ENCODE data around the gene NPAS3.

Gene NPAS3

DNA sequence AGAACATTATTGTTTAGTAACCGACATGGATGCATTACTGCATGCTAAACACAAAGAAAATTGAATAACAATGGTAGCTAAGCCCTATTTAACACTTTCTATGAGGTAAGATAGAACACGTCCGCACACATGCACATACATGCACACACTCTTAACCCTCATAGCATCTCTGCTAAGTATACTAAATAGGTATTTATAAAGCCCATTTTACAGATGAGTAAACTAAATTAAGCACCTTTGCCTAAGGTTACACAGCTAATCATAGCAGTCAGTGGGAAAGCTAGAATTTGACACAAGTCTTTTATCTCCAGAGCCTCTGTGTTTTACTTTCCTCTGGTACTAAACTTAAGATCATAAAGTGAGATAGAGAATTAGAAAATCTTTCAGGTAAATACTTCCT is 577.2 kb downstream of the NPAS3 start:
- no peak for DNase-seq (ENCODE audit: low read depth)

DNA sequence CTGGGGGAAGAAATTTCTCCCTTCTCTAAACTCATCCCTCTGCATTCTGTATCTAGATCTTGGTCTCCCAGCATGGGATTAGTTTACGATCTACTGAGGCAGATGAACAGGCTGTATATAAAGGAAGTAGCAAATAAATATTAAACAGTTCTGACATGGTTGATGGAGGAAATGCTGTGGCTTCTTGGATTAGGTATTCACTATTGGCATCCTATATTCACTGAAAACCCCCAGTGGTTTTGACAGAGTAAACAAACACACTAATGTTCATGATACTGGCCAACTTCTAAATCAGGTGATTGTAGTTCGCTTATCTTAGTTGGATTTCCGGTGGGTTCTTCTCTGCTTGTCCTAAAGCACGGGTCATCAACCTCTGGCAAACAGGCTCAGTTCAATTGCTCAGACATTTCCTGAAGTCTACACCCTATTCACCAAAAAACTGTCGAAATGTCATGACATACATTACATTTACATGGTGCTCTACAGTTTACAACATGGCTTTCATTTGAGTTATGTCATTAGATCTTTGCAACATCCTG is 578.3 kb downstream of the NPAS3 start:
- DNase-seq (ENCODE audit: low read depth): no peak

DNA sequence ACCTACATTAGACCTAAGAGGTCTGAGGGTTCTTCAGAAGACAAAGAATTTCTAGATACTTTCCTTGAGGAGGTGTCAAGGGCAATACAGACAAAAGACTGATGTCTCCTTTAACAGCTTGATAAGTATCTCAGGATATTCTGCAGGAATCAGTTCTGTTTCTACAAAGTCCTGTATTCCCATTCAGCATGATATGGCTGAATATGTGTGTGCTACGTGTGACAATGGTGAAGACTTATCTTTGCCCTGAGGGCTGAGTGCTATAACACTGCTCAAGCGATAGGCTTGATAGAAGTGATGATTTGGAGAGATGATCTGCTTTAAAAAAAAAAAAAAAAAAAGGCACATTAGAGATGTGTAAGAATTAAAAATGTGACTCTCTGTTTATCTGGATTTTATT is 582.5 kb downstream of the NPAS3 start:
- no peak for DNase-seq (ENCODE audit: low read depth)

DNA sequence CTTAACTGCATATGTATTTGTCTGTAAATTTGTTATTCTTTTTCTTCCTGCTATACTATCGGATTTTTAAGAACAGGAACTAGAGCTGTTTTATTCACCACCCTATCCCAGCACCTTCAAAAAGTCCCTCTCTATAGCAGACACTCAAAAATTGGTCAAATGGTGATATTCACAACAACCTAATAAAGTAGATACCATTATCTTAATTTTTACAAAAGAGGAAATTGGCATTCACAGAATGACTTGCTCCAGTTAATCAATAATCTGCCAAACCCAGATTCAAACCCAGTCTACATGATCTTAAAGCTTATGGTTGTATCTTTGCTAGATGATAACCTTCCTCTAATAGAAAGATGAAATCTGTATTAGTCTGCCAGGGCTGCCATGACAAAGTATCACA is 585.6 kb downstream of the NPAS3 start:
- DNase-seq (ENCODE audit: low read depth): no peak

DNA sequence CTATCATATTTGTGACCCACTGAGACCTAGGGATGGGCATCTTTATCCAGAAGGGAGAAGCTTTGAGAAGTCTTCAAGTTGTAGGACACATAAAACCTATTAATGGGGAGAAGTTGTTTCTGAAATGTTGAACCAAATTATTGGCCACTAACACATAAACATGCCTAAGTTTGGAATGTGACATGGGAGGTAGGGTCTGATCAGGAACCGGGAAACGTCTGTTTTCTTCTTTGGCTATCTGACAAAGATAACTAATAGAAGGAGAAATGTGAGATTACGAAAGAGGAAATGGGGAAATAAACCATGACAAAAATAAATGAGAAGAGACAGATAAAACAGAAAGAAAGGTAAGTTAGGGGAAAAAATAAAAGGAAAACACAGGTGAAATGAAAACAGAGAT is 586.9 kb downstream of the NPAS3 start:
- no peak for DNase-seq (ENCODE audit: low read depth)

DNA sequence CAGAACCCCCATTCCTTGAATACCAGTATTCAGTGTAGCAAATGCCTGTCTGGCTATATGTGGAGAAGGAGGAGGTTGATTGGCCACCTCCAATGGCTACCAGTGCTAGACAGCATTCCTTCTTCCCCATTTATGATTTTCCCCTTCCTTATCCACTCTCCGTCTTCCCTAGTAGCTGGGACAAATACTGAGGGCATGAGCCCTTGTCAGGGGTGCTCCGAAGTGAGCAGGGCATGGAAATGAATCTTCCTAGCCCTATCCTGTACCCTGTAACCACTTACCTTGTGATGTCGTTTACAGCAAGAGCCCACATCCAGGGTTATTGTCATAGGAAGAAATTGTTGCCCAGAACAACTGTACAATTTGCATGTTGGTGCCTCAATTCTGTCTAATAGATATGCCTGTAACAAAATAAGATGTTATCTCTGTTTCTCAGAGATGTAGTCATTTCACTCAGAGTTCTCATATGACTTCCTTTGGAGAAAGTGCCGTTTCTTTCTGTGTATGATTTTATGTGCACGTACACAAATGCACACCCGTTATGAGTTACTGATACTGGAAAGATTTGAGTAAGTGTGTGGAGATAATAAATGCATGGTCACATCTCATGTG is 588.5 kb downstream of the NPAS3 start:
- DNase-seq (ENCODE audit: low read depth): no peak

DNA sequence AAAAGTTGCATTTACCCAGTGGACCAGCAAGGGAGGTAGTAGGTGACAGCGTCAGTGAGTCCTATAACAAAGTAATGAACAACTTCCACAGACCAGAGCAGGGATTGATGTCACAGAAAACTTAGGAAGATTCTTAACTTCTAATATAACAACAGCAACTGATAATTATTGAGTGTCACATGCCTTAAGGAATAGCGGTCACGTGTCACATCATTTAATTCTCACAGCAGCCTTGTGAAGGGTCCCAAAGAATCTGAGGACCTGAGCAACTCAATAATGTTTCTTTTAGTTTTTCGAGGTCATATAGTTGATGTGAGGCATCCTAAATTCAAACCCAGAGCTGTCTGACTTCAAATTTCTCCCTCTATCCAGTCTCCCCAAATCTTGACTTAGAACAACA is 590.0 kb downstream of the NPAS3 start:
- DNase-seq (ENCODE audit: low read depth): no peak

DNA sequence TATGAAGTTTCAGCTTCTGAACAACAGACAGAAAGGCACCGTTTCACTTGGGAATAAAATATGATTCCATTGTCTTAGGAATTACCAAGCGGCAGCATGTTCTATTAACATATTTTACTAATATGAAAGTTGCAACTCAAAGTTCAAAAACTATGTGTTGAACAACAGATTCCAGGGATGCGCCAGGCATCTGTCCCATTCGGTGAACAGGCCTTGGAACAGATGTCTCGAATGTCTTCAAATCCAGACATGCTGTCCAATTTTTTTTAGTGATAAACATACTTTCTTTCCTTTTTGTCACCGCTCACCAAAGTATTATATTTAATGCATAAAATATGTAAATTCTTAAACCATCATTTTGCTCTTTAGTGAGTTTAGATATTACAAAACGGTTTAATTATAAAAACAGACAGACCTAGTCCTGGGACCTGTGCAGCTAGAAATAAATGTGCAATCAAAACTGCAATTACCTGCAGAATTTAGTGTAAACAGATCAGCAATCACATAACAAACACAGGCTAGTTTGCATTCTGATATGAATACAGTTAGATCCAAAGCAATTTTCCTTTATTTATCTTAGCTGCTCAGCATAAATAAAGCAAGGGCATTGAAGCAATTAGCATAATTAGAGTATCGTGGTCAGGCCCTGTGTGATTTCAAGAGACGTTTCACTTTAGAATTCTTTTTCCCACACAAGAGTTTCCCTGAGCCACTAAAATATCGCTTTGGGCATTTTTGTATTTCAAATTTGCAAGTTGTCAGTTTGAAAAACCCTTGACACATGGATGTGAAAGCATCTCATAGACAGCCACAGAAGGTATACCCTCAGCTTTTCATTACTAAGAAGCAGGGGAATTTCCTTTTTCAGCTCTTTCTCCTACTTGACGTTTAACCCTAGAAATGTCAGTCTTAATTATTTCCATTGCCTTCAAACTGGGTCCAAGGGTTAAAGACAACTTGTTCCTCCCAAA is 591.4 kb downstream of the NPAS3 start:
- no peak for DNase-seq (ENCODE audit: low read depth)

DNA sequence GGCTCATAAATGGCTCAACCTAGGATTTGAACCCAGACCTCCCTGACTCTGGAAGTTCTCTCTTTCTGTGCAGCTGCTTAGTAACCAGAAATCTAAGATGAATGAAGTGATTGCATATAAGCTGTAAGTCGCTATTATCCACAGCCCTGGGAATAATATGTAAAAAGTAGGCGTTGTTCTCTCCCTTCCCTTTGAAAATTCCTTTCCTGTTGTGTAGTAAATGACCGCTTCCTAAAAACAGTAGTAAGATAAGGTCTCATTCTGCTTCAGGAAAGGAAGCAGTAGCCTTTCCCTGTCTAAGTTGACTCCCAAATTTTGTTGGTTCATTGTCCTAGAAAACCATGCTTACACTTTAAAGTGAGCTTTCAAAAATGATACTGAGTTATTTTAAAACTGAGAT is 593.9 kb downstream of the NPAS3 start:
- DNase-seq (ENCODE audit: low read depth): no peak

DNA sequence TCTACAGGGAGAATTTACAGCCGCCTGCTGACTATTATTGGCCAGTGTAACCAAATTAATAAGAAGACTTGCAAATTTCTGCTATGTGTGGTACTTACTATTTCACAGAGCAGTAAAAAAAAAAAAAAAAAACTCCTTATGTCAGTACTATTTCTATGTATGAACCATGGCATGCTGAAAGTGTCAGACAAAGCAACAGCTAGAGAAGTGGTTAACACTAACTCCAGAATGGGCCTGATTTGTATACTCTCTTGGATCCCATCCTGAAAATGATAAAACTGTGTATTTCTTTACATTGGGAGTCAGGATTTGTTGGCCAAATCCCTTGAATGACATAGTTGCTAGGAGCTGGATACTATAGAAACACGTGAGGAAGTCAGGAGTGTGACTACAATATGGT is 595.4 kb downstream of the NPAS3 start:
- no peak for DNase-seq (ENCODE audit: low read depth)

DNA sequence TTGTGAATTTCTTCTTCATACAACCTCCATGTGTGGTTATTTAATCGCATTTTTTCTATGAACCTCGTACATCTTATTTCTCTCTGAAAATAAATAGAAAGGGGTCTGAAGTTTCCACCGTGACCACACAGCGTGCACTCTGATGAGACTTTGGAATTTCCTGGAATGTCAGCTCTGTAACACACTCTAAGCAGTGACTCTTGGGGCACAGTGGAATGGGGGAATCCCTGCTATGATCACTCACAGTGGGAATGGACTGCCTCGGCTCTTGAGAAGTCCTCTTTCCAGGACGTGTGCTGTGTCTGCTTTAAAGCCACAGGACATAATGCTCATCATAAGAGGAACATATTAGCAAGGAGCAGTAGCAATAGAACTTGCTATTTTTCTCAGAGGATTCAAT is 596.0 kb downstream of the NPAS3 start:
- DNase-seq (ENCODE audit: low read depth): no peak

DNA sequence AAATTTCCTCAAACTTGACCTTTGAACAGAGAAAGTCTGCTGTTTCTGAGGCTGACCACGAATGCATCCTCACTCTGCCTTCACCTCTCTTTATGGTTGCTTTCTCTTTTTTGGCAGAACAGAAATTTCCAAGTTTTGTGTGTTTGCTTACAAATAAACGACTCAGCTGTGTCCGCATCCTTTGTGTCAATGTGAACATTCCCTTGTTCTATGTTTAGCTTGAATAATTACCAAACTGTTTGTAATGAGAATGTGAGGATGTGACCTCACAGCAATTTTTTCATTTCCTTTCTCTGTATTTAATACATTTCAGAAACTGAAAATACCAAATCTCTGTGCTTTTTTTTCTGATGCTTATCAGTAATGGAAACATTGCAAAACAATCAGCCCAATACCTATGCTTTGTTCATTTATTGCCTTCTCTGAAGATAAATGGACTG is 601.3 kb downstream of the NPAS3 start:
- DNase-seq (ENCODE audit: low read depth): no peak

DNA sequence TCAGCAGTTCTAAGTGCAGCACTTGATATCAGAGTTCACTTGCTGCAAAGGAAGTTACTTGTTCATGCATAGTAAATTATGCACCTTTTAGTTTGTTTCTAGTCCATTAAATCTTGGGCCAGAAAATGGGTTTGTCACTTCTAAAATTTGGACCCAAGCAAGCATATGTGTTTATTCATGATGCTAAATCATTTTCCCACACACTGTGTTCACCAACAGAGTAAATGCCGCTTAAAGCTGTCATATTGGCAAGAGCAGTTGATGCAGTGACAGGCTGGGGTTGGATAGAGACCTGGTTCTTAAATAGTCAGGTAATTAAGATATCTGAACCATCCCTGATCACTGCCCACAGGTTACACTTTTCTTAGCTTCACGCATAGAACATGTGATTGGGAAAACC is 602.5 kb downstream of the NPAS3 start:
- no peak for DNase-seq (ENCODE audit: low read depth)

DNA sequence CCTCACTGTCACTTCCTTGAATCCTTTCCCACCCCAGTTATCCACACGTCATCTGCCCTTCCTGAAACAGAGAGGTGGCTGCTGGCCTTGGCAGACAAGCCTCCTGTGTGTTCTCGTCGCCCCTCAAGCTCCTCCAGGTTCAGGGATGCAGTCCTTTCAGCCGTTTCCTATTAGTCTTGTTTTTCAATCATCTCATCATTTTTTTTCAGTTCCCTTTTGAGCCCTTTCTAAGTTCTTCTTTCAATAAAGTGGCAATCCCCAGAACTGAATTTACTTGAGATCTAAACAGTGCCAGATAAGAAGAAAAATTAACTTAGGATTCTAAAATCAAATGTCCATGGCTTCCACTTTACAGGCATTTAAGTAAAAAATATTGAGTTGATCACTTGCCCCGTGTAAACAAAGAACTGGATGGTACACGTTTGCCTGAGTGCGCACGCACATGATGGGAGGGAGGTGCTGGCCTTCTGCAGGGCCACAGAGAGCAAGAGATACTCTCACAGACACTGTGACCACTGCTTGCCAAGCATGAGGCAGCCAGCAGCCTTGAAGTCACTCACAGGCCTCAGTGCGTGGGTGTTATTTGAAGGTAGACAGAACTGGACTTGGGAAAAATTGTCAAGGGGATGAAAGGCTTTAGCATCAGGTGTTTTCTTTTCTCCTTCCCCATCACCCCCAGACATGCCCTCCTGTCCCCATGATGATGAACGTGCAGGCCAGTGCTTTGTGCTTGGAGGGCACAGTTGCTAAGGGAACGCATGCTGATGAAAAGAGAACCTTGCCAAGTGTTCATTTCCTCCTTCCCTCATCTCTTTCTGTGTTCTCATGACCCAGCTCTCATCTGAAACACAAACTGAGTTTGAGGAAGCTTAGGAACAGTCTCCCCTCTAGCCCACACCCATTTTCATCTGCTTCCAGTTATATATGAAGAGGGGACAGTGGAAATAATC is 603.9 kb downstream of the NPAS3 start:
- DNase-seq (ENCODE audit: low read depth): no peak

DNA sequence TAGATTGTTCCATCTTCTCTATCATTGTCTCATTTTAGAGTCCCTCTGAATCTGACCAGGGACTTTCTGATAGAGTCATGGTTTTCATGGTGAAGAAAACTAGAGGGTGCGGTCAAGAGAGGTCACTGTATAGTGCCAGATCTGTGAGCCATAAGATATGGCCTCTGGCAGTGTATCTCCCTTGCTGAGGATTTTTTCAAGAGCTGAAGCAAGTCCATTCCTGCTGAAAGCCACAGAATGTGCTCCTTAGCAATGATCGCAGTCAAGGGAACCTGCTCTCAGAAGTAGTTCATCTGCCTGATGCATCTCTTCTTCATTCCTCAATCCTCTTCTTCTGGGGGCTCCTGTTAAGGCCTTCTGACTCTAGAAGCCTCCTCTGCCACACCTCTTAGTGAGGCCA is 607.0 kb downstream of the NPAS3 start:
- no peak for DNase-seq (ENCODE audit: low read depth)

DNA sequence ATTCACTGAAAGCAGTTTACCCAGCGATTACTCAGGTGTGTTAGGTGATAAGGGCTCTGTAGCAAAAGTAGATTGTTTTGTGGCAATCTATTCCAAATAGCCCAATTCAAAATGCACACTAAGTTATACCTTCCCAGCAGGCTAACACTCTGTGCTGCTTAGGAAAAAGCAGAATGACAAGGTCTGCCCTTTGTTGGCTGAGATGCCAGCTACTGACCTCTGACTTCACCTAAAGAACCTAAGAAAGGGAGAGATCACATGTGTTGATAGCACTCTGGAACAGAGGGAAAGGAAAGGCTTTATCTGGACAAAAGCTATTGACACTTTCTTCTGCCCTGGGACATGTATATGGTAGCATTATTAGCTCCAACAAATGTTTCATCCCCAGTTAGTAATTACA is 609.9 kb downstream of the NPAS3 start:
- no peak for DNase-seq (ENCODE audit: low read depth)

DNA sequence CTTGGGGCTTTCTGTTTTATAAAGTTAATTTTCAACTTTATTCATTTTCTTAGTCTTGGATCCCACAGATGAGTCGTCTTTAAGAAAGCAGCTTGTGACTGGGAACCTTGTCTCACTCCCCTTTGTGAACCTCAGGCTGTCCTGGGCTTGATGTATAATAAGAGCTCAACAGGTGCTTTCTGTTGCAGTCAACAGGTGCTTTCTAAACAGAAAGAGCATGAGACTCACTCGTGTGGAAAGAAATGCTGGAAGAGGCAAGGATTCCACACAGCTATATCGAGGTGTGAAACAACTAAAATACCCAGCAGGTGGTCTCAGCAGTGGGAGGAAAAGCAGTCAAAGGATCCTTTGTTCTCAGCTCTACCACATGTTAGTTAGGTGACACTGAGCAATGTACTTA is 613.3 kb downstream of the NPAS3 start:
- no peak for DNase-seq (ENCODE audit: low read depth)

DNA sequence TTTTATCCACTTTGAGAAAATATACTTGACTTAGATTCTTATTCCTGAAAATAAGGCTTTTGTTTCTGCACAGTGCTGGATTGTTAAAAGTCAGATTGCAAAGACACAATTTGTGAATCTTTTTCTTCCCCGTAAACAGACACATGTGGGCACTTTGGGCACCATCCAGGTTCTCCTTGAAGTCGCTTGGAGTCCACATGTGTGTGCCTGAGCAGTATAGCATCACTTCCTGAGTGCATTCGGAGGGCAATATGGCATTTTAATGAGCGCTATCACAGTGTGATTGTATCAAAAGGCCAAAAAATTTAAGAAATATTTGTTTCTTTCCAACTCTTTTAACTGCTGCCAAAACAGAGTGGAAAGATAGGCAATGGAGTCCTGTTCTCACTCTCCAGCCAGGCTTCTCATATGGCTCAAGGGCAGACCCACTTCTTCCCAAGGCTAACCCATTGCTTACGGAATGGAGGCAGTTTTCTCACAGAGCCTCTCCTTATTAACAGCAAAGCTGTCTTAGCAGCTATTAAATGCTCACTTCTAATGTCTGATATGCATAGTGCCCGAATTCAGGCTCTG is 615.1 kb downstream of the NPAS3 start:
- DNase-seq (ENCODE audit: low read depth): no peak

DNA sequence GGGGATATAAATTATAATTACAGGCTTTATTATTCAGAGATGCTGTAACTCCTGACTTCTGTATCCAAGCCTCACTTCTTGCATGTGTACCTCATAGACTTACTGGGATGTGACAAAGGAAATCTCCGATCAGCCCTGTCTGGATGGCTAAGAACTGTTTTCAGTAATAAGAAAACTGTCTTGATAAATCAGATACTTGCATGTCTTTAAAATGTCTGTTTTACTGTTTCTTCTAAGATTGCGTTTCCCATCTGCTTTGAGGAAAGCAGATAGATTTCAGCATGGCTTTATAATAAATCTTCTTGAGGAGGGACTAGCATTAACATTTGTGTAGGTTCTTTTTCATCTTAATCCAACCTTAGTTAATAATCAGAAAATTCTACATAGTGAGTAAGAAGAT is 616.3 kb downstream of the NPAS3 start:
- no peak for DNase-seq (ENCODE audit: low read depth)

DNA sequence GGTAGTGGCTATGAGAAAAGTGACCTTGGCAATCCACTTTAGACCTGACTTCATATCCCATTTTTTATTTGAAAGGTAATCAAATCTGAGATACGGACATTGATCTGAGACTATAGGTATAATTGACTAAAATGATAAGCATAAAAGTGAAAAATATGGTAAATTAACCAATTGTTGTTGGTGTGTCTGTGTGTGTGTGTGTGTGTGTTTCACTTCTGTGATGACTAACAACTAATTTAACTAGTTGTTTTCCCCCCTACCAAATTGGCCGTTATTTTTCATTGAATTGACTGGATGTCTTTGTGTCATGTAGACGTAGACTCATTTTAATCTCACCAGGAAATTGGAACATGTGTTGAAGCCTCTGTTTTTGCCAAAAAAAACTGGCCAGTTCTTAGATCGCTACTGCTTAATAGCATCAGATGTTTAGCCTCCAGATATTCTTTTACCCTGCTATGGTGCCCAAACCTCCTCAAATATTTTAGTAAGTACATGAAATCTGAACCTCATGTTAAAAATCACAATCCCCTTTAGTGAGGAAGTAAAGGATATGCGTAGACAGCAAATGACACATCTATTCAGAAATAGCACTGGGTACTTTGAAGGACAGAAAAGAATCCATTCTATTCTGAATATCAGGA is 617.2 kb downstream of the NPAS3 start:
- no peak for DNase-seq (ENCODE audit: low read depth)

DNA sequence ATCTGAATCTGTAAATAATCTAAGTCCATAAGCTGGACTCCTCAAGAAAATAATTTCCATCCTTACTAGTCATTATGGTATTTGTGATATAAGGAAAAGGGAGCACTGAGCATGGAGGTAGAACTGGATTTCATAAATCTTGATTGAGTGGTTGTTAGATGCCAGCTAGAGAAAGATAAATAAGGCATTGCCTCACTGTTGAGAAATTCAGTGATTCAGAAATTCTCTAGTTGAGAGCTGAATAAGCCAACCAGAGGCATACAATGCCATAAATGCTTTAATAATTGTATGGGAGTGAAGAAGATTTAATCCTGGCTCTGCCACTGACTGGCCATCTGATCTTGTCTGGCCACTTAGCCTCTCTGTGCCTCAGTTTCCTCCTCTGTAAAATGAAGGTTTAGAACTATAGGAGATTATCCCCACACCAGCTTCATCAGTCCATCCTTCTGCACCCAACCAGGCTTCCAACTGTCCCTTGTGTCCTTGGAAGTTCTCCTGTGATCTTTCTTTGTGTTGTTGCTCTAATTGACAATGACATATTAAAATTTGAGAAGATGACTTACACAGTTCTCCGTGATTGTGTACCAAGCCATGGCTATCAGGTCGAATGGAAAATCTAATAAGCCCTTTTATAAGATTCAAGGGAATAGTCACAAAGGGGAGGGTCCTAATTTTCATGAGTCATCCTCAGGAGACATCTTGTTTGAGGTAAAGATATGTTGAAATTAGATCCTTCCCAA is 617.9 kb downstream of the NPAS3 start:
- no peak for DNase-seq (ENCODE audit: low read depth)
